ENCODE results near the gene ATP8A1.

Gene ATP8A1

GRCh38 chr4:42574870-42575430 lies 82.0 kb downstream of the ATP8A1 start:
- DNase-seq (ENCODE audit: low read depth): no peak
- H3K4me3 ChIP-seq (ENCODE audit: low read depth, low read length): no peak overlapping the region
- TF ChIP-seq, protein P1, sequence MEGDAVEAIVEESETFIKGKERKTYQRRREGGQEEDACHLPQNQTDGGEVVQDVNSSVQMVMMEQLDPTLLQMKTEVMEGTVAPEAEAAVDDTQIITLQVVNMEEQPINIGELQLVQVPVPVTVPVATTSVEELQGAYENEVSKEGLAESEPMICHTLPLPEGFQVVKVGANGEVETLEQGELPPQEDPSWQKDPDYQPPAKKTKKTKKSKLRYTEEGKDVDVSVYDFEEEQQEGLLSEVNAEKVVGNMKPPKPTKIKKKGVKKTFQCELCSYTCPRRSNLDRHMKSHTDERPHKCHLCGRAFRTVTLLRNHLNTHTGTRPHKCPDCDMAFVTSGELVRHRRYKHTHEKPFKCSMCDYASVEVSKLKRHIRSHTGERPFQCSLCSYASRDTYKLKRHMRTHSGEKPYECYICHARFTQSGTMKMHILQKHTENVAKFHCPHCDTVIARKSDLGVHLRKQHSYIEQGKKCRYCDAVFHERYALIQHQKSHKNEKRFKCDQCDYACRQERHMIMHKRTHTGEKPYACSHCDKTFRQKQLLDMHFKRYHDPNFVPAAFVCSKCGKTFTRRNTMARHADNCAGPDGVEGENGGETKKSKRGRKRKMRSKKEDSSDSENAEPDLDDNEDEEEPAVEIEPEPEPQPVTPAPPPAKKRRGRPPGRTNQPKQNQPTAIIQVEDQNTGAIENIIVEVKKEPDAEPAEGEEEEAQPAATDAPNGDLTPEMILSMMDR (conservative IDR thresholded peaks at IDR 0.05; ENCODE audit: low read depth, low read length): no peak

DNA sequence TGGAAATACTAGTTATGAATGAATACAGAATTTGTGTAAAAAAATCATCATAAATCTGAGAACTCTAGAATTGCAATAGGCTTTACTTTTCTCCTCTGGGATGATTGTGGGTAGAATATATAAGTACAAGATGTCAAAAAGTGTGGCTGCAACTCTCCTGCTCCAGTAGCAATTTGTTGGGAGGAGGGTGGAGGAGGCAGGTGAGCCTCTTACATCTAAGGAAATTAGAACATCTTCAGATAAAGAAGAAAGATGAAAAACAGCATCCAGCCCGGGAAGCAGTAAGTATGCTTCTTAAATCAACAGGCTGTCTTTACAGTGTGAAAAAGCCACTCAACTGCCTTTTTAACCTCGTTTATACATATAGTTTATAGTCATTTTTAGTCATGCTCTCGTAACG lies 83.7 kb downstream of the ATP8A1 start:
- TF ChIP-seq, protein P1 (conservative IDR thresholded peaks at IDR 0.05; ENCODE audit: low read depth, low read length): no peak
- no peak overlapping the region for H3K4me3 ChIP-seq (ENCODE audit: low read depth, low read length)
- DNase-seq (ENCODE audit: low read depth): no peak

- no peak overlapping the region for H3K4me3 ChIP-seq (ENCODE audit: low read depth, low read length)
- TF ChIP-seq, protein P1 (conservative IDR thresholded peaks at IDR 0.05; ENCODE audit: low read depth, low read length): no peak
- no peak for DNase-seq (ENCODE audit: low read depth)
Measured at GRCh38 chr4:42570221-42570620, 86.7 kb downstream of the ATP8A1 start.

DNA sequence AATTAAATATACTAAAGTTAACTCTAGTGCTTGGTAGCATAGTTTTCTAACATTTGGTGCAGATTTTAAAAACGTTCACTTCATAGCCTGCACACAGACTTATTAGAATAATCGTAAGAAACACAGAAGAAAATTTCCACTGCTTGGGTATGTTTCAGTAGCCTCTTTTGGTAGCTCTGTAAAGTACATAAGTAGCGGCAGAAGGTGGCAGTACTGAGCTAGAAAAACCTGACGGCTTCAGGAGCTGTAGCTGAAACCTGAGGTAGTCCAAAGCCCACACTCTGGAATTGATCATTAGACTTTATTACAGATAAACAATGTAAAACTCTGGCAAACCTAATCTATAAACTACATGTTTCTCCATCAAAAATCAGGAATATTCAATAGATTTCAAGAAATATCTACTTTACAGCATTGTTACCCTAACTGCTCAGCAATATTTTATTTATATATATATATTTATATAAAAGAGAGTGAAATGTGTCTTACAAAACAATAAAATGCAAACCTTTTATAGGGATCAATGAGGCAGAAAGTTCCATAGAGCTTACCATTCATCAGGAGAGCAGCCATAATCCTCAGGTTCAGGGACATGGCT lies 88.2 kb downstream of the ATP8A1 start:
- H3K4me3 ChIP-seq (ENCODE audit: low read depth, low read length): no peak overlapping the region
- peak; percentile 81 for DNase-seq (ENCODE audit: low read depth)
- TF ChIP-seq, protein P1 (conservative IDR thresholded peaks at IDR 0.05; ENCODE audit: low read depth, low read length): peak; percentile 80

DNA sequence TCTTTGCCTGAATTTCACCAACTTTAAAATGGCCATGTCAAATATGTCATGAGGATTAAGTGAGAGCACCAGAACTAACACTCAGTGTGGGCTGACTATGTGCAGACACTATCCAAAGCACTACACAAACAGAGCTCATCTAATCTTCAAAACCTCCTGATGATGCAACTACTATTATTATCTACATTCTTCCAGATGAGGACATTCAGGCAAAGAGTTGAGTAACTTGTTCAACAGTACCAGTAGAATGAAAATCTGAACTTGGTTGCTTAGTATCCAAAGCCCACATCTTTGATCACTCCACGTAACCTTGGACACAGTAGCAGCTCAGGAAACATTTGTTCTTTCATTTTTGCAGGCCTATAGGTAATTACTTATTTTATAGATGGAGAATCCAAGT lies 90.1 kb downstream of the ATP8A1 start:
- TF ChIP-seq, protein P1 (conservative IDR thresholded peaks at IDR 0.05; ENCODE audit: low read depth, low read length): no peak
- peak; percentile 1 for DNase-seq (ENCODE audit: low read depth)
- no peak overlapping the region for H3K4me3 ChIP-seq (ENCODE audit: low read depth, low read length)

- no peak overlapping the region for H3K4me3 ChIP-seq (ENCODE audit: low read depth, low read length)
- no peak for DNase-seq (ENCODE audit: low read depth)
- TF ChIP-seq, protein P1 (conservative IDR thresholded peaks at IDR 0.05; ENCODE audit: low read depth, low read length): no peak
Measured at GRCh38 chr4:42562016-42562415, 94.9 kb downstream of the ATP8A1 start.

DNA sequence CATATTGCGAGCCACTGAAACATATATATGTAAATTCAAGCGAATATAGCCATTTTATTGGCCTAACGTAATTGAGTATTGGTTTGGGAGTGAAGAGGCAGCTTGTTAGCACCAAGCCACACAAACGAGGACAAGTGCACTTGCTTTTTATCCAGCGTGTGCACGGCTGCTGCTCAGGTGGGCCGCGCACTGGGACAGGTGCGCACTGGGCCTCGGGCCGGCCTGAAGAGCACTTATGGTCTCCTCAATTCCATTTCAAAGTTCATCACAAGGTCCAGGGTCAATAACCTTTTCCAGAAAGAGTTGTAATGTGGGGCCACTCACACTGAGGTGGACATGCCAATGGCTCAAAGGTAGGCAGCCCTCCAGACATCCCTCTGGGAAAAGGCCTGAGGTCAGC lies 95.9 kb downstream of the ATP8A1 start:
- TF ChIP-seq, protein P1 (conservative IDR thresholded peaks at IDR 0.05; ENCODE audit: low read depth, low read length): no peak
- H3K4me3 ChIP-seq (ENCODE audit: low read depth, low read length): no peak overlapping the region
- DNase-seq (ENCODE audit: low read depth): no peak
